Omental fat pad (tissue), 4 donors: ENCODE measurements around the gene RBBP7. TPM values are rescaled to one million over a fixed set of nuclear protein-coding genes. Genes with fewer than 3 reads are reported as not detected.

Experiments
- ATAC-seq: fragments of 150-250 bp; one replicate; pipeline ENCODE4 v1.9.1; 2016; ENCODE audit warnings: mild to moderate bottlenecking, moderate library complexity; ENCODE audit not compliant: low FRiP score
- DNase-seq: peaks from one replicate; pipeline ENCODE4 v3.0.0-alpha.2; 2019; ENCODE audit warnings: low spot score
- CTCF ChIP-seq, 3 donors: fragments of 450-650 bp; IDR thresholded peaks; one replicate each; pipeline ENCODE4 v1.5.1; 2016 to 2017; ENCODE audit warnings: antibody characterized with exemption in 3 of 3, mild to moderate bottlenecking in 3 of 3, moderate library complexity in 2 of 3
- total RNA-seq, 4 donors: library from RNA; depleted of rRNA; stranded (reverse); fragments of >200 nt; gene quantifications; one replicate each; pipeline ENCODE4 v1.1.0, GENCODE V29; 2016

The RBBP7 gene
- total RNA-seq, 4 donors from 2014 or later, result 57.4 to 74.3 (median 70.9) TPM

- TF ChIP-seq CTCF (IDR thresholded peaks at IDR 0.05), result no peak
- peak; percentile 88 for ATAC-seq
- no peak for DNase-seq
Measured at GRCh38 chrX:16828124-16828908, 41.8 kb downstream of the RBBP7 start.

- no peak for ATAC-seq
- TF ChIP-seq CTCF (IDR thresholded peaks at IDR 0.05), result no peak
- no peak for DNase-seq
Measured at GRCh38 chrX:16827225-16827624, 42.9 kb downstream of the RBBP7 start.

GRCh38 chrX:16826207-16826606 lies 44.0 kb downstream of the RBBP7 start:
- ATAC-seq, result no peak
- DNase-seq, result no peak
- no peak for TF ChIP-seq CTCF (IDR thresholded peaks at IDR 0.05)

- DNase-seq (no peak), ATAC-seq (no peak)
- no peak for TF ChIP-seq CTCF (IDR thresholded peaks at IDR 0.05)
Measured at GRCh38 chrX:16825264-16826035, 44.7 kb downstream of the RBBP7 start.

GRCh38 chrX:16822723-16823122 lies 47.4 kb downstream of the RBBP7 start:
- ATAC-seq, result no peak
- no peak for TF ChIP-seq CTCF (IDR thresholded peaks at IDR 0.05)

GRCh38 chrX:16819634-16820033 lies 50.5 kb downstream of the RBBP7 start:
- TF ChIP-seq CTCF (IDR thresholded peaks at IDR 0.05), result no peak
- no peak for ATAC-seq
- DNase-seq, result no peak

More at GRCh38 chrX:16822723-16823122, 47.4 kb downstream of the RBBP7 start:
- DNase-seq, result no peak
